OCI-LY1 (cell line): Measurements from ENCODE around the gene ZER1.
A peak's percentile ranks its signal among the peaks of the same experiment; 100 is the strongest.

Experiments
- CTCF ChIP-seq: fragments of 200-600 bp; sonication (generic), shearing (Covaris generic); IDR thresholded peaks from 2 replicates; pipeline ENCODE4 v1.5.1; 2017; ENCODE audit warnings: mild to moderate bottlenecking, antibody characterized with exemption, low read length, moderate library complexity, mixed read lengths
- EZH2 ChIP-seq: fragments of 200-600 bp; sonication (generic), shearing (Covaris generic); IDR thresholded peaks from 2 replicates; pipeline ENCODE4 v1.8.0; 2017; ENCODE audit warnings: borderline replicate concordance, mixed run types, mild to moderate bottlenecking, antibody characterized with exemption, low read length, moderate library complexity, mixed read lengths

- peak; percentile 86 for TF ChIP-seq CTCF
- no peak for TF ChIP-seq EZH2
Observed at GRCh38 chr9:128818099-128818838, 46.5 kb upstream of the ZER1 start, which contains the start of gene ENDOG.
